ENCODE data around the gene ACTRT3.
"Not testable (repeated sequence)": the region's sequence is repeated elsewhere in the genome, so short reads cannot be mapped to it uniquely, and the experiment has no call there.

ACTRT3 gene

DNA sequence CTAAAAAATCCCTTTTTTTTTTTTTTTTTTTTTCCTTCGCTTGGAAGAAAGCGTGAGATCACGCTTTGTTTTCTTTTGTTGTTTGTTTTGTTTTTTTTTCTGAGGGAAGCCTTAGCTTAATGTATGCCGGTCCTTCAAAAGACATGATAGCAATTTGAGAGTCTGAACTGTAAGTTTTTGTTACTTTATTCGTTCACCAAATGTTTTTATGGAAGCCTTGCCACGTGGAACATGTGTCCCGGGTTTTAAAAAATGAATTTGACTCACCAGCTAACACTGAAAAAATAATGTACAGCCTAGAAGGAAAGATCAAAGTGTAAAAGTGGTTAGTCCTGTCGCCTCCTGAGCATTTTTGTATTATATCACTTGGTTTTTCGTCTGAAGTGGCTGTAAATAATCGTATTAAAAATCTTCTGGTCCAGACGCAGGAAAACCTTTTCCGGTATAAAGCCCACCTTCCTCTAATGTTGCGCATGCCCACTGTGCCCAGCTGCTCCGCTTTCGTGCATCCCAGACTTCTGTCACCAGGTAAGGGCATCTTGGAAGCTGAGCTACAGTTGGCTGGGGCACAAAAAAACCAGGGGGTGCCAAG is 3.0 kb upstream of the ACTRT3 start:
- DNase-seq, result no peak

DNA sequence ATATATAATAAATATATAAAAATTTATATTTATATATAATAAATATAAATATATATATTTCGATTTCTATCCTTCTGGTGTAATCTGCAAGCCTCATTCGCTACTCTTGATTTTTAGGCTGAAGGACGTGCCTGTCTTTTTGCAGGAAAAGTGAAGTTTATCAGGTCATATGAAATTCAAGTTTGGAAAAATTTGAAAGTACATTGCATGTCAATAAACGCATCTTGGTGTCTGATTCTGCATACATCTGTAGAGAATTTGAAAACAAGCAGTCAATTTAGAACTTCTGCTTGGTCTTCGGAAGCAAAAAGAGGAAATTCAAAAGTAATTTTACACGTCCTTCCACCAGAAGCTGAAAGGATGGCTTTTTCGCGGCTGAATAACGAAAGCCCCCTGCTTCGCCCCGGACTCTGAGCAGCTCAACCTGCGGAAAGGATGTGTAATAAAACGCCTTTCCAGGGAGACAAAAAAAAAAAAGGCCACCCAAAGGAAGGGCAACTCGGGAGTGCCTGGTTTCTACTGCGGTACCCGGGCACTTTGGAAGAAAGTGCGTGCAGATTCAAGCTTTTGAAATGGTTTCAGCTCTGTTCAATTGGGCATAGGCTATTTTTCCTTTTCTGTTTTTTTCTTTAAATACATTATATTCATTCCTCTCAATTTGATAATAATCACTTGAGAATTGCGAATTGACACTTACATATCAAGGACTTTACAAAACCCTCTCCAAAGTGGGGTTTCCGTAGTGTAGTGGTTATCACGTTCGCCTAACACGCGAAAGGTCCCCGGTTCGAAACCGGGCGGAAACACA is 2.3 kb upstream of the ACTRT3 start:
- DNase-seq, result peak; percentile 64

DNA sequence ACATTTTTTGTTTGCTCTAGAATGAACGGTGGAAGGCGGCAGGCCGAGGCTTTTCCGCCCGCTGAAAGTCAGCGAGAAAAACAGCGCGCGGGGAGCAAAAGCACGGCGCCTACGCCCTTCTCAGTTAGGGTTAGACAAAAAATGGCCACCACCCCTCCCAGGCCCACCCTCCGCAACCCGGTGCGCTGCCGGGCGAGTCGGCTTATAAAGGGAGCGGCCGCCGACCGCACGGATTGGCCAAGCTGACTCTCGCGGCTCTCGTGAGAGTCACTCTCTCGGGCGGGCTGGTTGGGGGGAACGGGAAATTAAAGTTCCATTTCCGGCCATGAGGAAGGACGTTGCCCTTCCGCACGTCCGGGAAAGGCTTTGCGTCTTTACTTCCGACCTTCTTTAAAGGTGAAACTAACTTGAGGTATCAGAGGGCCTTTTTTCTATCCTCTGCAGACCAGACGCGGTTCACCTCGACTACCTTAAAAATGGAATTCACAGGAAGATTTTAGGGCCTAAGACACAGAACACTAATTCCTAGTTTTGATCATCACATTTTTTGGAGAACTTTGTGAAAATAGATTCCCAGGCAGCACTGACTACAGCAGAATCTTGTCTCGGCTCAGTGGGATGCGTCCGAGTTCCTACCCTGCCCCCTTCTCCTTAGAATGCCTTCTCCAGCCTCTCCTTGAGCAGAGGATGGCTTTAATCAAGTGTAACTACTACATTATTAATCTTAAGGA is 4.3 kb downstream of the ACTRT3 start, which contains the start of gene TERC:
TERC (minus strand) TSS at position 179 of the 731 bp plus-strand sequence.
- peak; percentile 92 for DNase-seq

DNA sequence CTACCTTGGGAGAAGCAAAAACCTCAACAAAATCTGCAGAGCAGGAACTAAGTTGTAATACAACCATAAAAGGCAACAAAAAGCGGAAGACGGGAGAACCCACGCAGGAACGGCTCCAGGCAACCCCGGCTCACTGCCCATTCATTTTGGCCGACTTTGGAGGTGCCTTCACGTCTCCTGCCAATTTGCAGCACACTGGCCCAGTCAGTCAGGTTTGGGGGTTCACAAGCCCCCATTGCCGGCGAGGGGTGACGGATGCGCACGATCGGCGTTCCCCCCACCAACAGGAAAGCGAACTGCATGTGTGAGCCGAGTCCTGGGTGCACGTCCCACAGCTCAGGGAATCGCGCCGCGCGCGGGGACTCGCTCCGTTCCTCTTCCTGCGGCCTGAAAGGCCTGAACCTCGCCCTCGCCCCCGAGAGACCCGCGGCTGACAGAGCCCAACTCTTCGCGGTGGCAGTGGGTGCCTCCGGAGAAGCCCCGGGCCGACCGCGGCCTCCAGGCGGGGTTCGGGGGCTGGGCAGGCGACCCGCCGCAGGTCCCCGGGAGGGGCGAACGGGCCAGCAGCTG is 5.0 kb downstream of the ACTRT3 start:
- peak; percentile 79 for DNase-seq

DNA sequence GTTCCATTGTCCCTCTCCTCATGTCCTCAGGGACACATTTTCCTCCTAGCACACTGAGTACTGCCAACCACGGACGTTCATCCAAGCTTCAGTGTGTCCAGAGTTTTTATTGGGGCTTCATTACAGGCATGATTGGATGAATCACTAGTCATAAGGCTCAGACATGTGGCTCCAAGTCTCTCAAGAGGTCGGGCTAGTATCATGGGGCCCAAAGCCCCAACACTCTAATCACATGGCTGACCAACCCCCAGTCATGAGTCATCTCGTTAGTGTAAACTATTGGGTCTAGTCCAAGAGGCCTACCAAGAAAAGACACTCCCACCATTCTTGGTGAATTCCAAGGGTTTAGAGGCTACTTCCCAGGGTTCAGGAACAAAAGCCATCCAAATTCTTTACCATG is 8.9 kb downstream of the ACTRT3 start:
- DNase-seq, result no peak

DNA sequence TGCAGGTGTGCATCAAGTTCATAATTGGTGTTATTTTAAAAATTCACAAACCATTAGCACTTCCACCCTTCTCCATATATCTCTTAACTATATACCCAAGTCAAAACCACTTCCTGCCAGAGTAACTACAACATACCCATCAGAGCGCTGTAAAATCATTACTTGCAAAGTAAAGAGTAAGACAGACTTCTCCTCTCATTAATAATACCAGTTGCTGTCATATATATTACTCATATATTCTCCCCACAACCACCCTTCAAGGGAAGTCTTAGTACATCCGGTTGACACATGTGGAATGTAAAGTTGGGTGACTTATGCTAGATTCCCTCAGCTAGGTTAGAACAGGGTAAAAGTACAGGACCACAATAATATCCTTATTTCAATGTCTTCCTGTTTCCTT is 10.1 kb downstream of the ACTRT3 start:
- no peak for DNase-seq

DNA sequence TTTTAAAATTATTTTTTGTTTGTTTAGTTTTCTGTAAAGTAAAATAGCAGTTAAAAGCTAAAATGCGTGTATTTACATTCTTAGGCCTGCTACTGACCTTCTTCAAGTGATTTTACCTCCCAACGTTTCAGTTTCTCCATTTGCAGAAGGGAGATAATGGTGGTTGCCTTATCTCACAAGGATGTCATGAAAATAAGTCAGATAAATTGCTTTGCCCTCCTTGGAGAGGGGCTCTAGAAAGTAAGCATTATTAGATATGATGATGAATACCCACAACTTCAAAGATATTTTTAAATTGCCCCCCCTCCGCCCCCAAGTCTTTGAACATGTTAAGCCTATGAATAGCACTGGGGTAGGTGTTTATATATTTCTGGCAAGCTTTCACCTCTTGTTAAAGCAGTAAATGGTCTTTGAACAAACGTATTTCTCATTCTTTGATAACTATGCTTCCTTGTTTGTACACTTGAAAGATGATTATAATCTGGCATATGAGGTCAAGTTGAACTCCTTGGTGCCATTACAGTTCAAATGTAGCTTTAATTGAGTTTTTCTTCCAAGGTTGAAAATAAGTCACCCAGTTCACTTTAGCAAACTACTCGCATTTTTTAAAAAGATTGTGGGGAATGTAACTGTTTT is 10.9 kb downstream of the ACTRT3 start:
- DNase-seq, result no peak

DNA sequence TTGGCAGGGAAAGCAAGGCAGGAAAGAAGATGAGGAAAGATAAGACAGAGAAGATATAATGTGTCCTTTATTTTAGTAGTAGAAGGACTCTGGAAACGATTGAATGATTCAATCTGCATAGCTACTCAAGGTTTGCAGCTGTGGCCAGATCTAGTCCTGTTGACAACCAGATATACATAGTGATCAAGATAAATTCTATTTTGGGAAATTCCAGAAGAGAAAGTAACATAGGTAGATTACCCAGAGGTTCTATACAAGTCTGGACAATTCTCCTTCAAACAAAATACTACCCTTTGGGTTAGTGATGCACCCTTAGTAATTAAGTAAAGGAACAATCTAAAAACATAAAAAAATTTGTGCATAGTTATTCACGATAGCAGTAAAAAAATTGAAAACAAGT is 13.9 kb downstream of the ACTRT3 start:
- no peak for DNase-seq

DNA sequence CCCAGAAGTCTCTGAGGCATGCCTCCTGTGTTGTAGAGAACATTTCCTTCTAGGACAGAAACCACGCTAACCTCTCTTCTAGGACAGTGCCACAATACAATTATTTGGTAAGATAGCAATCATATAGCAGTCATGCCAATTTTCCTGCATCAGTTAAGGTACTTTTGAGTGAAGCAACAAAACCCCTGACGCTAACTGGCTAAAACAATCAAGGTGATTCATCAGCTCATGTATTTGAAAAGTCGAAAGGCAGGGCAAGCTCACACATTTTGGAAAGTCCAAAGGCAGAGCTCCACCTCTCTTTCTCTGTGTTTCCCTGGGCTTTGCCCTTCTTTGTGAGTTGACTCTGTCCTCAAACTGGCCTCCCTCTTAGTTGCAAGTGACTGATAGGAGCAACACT is 14.7 kb downstream of the ACTRT3 start:
- DNase-seq, result no peak

DNA sequence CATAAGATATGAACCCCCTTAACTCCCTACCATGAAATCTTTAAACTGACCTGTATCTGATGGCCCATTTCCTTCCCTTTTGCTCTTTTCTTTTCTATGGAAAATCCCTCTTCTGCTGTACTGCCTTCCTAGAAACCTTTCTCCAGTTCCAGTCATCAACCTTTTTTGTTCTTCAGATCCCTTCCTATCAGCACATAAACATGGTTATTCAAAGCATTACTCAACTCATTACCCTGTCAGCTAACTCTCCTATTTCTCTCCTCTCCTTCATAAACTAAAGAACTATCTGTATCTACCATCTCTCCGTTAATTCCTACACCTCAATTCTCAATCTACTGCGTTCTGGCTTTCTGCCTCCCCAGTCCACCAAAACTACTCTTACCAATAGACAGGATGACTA is 17.5 kb downstream of the ACTRT3 start:
- DNase-seq, result no peak

DNA sequence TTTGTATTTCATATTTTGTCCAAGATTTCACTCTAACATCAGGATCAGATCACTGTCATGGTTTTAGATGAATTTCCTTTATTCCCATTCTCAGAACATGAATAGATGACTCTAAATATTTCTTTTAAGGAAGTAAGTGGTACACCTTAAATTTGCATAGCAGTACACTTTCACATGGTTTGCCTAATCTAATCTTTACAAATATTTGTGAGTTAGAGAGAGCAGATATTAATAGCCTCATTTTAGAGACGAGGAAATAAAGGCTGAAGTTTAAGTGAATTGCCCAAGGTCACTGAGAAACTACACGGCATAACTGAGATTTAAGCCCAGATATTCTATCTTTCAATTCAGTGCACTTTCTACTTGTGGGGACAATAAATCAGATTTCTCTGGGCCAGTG is 18.7 kb downstream of the ACTRT3 start:
- DNase-seq, result no peak

DNA sequence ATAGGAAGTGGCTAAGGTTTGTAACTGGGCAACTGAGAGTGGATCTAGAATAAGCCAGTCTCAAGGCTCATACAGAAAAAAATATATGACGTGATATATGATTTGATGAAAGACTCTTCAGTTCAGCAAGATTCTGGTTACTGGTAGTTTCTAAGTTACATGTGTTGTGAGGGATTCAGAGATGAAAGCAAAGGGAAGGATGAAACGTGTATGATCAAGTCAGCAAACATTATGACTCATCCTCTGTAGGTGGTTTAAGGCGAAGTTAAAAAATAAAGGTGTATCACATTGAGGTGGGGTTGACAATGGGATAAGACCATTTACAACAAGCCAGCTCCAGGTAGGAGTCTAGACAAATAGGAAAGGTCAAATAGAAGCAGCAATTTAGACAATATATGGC is 20.7 kb downstream of the ACTRT3 start:
- DNase-seq, result no peak

DNA sequence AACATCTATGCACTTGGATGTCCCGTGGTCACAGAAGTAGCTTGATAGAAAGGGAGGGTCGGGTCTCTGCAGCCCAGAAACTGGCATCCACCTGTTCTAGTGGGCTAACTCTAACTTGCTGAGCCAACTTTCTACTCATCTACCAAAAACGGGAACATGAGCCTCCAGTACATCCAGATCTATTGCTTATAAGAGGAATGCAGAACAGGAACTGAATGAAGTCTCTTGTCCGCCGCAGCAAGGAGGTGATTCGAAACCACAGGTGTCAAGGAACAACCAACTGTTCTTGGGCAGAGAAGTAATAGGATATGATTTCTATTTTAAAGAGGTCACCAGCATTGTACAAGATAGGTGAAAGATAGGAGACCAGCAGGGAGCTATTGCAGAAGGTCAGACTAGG is 22.4 kb downstream of the ACTRT3 start:
- DNase-seq, result no peak

DNA sequence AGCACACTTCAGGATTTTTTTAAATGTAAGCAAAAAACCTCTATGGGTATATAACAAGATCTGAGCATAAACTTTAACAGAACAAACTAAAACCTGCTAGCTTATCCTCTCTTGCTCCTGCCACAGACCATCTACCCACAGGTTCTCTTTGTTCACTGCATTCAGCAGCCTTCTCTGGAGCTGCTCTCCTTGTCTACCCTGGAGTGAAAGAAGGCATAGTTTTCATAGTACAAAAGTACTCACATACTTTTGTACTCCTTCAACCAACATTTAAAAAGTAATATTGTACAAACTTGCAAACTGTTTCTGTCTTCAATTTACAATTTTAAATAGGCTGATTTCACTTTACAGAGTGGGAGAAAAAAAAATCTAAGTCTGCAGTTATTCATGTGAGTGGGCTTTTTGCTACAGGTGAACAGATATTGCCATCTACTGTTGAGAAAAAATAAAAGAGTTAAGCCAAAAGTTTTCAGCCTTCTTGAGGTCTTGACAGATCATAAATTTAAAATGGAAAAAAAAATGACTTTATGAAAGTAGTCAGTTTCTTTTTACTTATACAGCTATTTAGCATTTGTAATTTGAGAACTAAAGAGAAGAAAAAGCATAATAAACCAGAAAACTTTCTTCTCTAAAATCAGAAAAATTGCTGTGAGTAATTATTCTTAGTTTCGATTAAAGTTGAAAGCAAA is 24.9 kb downstream of the ACTRT3 start:
- DNase-seq, result no peak

DNA sequence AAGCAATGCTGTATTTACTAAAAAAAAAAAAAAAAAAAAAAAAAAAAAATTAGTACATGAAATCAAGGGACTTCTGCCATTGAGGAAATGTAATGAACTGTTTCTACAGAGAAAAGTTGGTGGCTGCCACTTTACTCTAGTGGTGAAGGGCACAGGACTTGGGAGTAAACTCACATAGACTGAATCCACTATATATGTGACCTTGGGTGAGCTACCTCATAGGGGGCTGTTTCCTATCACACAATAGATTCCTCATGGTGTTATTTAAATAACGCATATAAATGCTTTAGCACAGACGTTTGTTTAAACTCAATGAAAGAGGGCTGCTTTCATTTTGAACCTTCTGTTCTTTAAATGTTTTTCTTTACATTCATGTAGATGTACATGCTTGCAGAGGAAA is 30.3 kb downstream of the ACTRT3 start:
- no peak for DNase-seq

DNA sequence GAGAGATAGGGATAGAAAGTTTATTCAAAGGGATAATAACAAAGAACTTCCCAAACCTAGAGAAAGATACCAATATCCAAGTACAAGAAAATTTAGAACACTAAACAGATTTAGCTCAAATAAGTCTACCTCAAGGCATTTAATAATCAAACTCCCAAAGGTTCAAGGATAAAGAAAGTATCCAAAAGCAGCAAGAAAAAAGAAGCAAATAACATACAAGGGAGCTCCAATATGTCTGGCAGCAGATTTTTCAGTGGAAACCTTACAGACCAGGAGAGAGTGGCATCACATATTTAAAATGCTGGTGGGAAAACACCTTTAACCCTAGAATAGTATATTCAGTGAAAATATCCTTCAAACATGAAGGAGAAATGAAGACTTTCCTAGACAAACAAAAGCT is 37.5 kb downstream of the ACTRT3 start:
- not testable (repeated sequence) for DNase-seq

DNA sequence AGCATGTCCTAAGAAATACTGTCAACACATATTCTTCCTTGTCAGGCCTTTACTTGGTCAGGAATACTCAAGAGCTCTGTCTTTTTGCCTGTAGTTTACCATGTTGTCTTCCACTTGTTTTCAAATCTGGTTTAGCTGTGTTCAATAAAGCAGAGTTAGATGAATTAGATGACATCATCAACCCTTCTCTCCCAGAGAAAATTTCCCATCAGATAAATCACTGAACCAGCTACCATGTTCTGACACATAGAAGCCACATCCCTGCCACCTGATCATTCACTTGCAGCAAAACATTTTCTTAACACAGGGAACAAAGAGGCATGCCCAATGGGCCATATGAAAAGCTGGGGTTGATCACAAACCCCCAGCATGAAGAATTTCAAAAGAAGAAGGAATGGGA is 46.6 kb downstream of the ACTRT3 start:
- DNase-seq, result no peak

DNA sequence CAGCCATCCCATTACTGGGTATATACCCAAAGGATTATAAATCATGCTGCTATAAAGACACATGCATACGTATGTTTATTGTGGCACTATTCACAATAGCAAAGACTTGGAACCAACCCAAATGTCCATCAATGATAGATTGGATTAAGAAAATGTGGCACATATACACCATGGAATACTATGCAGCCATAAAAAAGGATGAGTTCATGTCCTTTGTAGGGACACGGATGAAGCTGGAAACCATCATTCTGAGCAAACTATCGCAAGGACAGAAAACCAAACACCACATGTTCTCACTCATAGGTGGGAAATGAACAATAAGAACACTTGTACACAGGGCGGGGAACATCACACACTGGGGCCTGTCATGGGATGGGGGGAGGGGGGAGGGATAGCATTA is 50.9 kb downstream of the ACTRT3 start:
- not testable (repeated sequence) for DNase-seq

Measured in activated T-cell treated with anti-CD3 and anti-CD28 coated beads, Interleukin-2, amount 50 U/mL, for 1 hour (primary cell).